ENCODE data around the gene PIP4P1. TPM values are rescaled to one million over a fixed set of nuclear protein-coding genes. Genes with fewer than 3 reads are reported as not detected.

Gene PIP4P1
- total and polyA plus RNA-seq, 2 of the 13 experiments (the other 11 are each of a cell fraction or from before 2014, with no cell fraction given): 33.4 to 47.0 TPM

- TF ChIP-seq HNRNPL (IDR thresholded peaks at IDR 0.05; ENCODE audit: low read depth, low read length) (peak; percentile 92), ZNF563 (CRISPR knock-in tag; IDR thresholded peaks at IDR 0.05) (peak; percentile 20; the same call in 1 of the 2 replicates), ZNF605 (CRISPR knock-in tag; IDR thresholded peaks at IDR 0.05) (peak; percentile 85; the same call in 1 of the 2 replicates), ATAD3A (CRISPR knock-in tag; IDR thresholded peaks at IDR 0.05) (peak; percentile 16; the same call in 1 of the 2 replicates), HOMEZ (CRISPR knock-in tag; IDR thresholded peaks at IDR 0.05; ENCODE audit: low read depth) (0 out of 2 replicates have a peak, but pooled peaks have one; percentile 49), ZBTB14 (CRISPR knock-in tag; IDR thresholded peaks at IDR 0.05) (no peak), AFF4 (CRISPR knock-in tag; IDR thresholded peaks at IDR 0.05) (peak; percentile 85; the same call in 1 of the 2 replicates), TBP (CRISPR knock-in tag; IDR thresholded peaks at IDR 0.05) (no peak), ZNF589 (CRISPR knock-in tag; conservative IDR thresholded peaks at IDR 0.05) (peak; percentile 72; the same call in 1 of the 2 replicates), POGZ (CRISPR knock-in tag; IDR thresholded peaks at IDR 0.05) (peak; percentile 73), THAP8 (CRISPR knock-in tag; IDR thresholded peaks at IDR 0.05; ENCODE audit: borderline replicate concordance) (no peak), ZNF225 (CRISPR knock-in tag; IDR thresholded peaks at IDR 0.05) (peak; percentile 94), RXRA (CRISPR knock-in tag; IDR thresholded peaks at IDR 0.05) (peak; percentile 78; the same call in 1 of the 2 replicates), ZNF30 (CRISPR knock-in tag; IDR thresholded peaks at IDR 0.05) (peak; percentile 90), KAT7 (CRISPR knock-in tag; IDR thresholded peaks at IDR 0.05; ENCODE audit: borderline replicate concordance) (peak; percentile 97; the same call in 1 of the 2 replicates), MXD1 (CRISPR knock-in tag; IDR thresholded peaks at IDR 0.05) (peak; percentile 74), SKI (IDR thresholded peaks at IDR 0.05; ENCODE audit: partially characterized antibody) (peak; percentile 15), ZNF430 (CRISPR knock-in tag; IDR thresholded peaks at IDR 0.05) (peak; percentile 90; the same call in 1 of the 2 replicates), ZBTB20 (CRISPR knock-in tag; IDR thresholded peaks at IDR 0.05; ENCODE audit: borderline replicate concordance, low read depth) (peak; percentile 71; the same call in 1 of the 2 replicates), KLF12 (CRISPR knock-in tag; IDR thresholded peaks at IDR 0.05; ENCODE audit: borderline replicate concordance) (peak; percentile 77), ZNF891 (CRISPR knock-in tag; IDR thresholded peaks at IDR 0.05) (peak; percentile 88), ZNF841 (CRISPR knock-in tag; IDR thresholded peaks at IDR 0.05; ENCODE audit: borderline replicate concordance) (no peak; the same call in 1 of the 2 replicates), ZNF230 (CRISPR knock-in tag; IDR thresholded peaks at IDR 0.05) (peak; percentile 46; the same call in 1 of the 2 replicates)
Measured at GRCh38 chr14:20469242-20469889, 8.1 kb upstream of the PIP4P1 start, which contains the start of gene PNP (continued).
